HG03039 (cell line): ENCODE data around the gene MAP2K1.
"Not testable (repeated sequence)": the region's sequence is repeated elsewhere in the genome, so short reads cannot be mapped to it uniquely, and the experiment has no call there.

Experiments
- ATAC-seq: cut with Tn5 transposase; IDR thresholded peaks from one replicate; pipeline ENCODE4 v1.9.1; 2021; ENCODE audit warnings: mild to moderate bottlenecking, moderate library complexity; ENCODE audit not compliant: unreplicated experiment

The MAP2K1 gene

DNA sequence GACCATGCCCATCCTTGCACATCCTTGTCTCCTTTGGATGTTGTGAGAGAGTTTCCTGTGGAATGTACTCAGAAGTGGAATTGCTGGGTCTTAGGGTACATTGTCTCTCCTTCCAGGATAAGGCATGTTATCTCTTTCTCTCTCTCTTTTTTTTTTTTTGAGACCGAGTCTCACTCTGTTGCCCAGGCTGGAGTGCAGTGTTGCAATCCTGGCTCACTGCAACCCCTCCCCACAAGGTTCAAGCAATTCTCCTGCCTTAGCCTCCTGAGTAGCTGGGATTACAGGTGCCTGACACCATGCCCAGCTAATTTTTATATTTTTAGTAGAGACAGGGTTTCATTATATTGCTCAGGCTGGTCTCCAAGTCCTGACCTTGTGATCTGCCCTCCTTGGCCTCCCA lies 6.3 kb downstream of the MAP2K1 start:
- ATAC-seq, result not testable (repeated sequence)

DNA sequence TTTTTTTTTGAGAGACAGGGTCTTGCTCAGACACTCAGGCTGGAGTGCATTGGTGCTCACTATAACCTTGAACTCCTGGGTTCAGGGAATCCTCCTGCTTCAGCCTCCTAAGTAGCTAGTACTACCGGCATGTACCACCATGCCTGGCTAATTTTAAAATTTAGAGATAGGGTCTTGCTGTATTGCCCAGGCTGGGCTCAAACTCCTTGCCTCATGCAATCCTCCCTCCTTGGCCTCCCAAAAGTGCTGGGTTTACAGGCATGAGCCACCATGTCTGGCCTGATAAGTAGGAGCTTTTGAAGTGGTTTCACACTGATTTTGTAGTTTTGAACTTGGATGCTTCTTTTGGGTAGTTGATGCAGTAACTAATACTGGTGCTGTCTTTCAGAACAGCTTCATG lies 7.8 kb downstream of the MAP2K1 start:
- no peak for ATAC-seq

DNA sequence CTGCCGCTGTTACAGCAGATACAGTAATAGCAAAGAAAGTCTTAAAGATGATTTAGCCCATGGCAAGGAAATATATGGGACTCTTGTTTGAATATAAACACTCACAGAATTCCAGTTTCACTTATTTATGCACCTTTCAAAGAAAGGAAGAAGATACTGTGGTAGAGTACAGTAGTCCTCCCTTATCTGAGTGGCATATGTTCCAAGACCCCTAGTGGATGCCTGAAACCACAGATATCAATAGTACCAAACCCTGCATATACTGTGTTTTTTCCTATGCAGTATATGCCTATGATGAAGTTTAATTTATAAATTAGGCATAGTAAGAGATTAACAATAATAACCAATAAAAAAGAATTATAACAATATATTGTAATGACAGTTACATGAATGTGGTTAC lies 8.2 kb downstream of the MAP2K1 start:
- ATAC-seq, result no peak

DNA sequence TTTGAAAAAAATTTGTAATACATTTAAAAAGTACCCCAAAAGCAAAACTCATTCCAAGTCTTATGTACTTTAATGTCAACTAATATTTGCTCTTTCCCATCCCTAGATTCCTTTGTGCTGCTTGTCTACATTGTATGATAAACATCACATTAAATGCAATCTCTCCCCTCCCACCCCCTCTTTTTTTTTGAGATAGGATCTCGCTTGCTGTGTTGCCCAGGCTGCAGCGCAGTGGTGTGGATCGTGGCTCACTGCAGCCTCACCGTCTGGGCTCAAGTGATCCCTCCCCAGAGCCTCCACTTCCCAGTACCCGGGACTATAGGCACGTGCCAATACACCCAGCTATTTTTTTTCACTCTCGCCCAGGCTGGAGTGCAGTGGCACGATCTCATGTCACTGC lies 12.6 kb downstream of the MAP2K1 start:
- ATAC-seq, result no peak

DNA sequence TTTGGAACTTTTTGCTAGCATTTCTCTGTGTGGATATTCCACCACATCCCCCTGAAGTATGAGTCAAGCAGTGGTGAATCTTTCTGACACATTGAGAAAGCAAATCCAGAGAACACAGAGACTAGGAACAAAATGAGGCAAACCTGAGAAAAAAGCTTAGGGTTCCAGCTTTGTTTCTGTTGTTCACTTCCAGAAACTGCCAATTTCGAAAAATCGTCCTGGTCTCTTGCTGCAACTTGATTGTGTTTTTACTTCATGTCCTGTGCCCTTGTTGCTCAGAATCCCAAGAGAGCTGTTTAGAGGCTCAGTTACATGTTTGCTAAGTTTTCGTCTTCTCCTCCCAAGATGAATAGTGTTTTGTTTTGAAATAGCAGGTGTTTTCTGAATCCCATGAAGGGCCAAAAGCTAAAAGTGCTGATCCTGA lies 13.7 kb downstream of the MAP2K1 start:
- ATAC-seq, result no peak

DNA sequence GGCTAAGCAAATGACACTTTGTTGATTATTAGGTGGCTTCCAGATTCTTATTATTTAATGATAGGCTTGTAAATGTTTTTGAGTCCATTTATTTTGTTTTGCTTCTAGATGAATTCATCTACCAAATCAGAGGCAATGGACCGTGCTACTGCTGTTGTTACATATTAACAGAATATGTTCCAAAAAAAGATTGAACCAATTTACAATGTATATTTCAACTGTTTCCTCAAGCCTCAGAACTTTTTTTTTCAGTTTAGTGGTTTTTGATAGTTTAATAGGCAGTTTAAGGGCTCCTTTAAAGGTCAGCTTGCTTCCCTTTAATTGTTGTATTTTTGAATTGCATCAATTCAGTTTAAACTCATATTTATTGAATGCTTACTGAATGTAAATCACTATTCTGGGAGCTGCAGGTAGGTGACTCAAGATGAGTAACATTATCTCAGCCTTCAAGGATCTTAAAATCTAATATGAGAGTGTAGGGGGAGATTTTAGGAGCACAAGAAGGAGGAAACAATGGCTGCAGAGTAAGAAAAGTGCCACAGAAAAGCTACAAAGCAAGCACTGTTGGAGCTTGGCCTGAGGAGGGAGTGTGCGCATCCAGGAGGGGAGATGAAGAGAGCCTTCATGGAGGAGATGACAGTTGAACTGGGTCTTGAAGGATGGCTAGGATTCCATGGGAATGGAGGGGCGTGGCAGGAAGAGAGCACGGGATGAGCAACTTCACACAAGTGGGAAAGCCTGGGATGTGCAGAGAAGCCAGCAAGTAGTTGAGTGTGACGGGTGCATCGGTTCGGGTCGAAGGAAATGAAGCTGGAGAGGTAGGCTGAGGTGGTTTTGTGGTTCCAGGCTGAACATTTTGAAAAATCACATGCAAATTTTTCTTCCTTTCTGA lies 14.7 kb downstream of the MAP2K1 start:
- ATAC-seq, result no peak

DNA sequence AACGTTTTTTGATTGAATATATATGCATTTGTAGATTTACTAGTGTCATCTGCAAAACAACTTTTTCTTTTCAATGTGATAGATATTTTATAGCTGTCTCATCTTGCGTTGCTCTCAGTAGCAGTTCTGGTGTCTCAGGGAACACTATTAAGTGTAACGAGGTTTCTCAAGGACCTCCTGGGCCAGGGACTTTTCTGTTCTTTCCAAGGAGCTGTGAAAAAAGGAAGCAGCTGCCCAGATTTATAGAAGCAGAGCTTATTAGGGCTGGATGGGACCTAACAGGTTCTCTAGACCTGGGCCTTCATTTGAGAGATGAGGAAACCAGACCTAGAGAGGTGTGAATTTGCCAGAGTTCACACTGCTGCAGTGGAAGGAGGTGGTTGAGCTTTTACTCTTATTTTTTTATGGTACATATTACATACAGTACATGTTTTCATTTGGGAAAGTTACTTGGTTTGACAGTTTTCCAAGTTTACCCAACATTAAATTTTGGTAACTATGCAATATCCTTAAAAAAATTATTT lies 16.1 kb downstream of the MAP2K1 start:
- no peak for ATAC-seq

DNA sequence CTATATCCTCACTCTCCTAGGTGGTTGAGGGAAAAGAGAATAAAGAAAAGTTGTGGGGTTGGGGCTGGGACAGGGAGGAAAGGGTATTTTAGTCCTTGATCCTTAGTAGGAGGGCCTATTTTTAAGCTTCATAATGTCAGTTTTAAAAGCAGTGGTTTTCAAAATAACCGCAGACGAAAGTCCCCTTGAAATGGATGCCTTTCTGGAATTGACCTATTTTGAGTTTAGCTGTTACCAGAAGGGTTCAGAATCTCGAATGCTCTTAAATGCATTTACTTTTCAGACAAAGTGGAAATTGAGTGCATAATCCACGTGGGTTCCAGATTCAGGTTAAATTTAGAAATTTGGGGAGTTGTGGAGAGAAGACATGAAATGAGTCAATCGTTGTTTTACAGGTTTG lies 16.6 kb downstream of the MAP2K1 start:
- ATAC-seq, result no peak

DNA sequence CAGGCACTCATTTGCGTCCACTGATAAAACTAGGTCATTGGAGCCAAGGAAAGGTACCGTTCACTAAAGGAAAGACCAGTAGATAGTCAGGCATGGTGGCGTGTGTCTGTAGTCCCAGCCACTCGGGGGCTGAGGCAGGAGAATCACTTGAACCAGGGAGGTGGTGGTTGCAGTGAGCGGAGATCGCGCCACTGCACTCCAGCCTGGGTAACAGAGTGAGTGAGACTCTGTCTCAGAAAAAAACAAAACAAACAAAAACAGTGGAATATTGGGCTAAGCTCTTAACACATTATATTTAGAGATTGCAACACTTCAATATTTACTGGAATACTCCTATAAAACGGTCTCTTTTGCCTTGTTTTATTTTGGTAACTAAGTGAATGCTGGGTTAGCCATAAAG lies 17.4 kb downstream of the MAP2K1 start:
- no peak for ATAC-seq

DNA sequence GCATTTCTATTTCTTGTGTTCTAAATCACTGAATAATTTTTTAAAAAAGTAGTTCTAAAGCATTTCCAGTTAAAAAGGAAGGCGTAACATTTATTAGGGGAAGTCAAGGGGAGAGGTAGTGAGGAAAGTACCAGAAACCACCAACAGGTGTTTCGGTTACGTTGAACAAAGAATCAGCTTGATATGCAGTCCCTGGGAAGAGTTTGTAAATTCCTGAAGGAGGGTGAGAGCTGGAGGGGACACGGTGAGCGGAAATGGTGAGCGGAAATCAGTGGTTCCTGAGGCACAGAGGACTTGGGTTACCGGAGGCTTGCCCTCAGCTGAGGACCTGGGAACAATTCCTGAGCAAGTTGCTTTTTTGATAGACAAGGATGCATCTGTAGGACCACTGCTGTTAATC lies 17.8 kb downstream of the MAP2K1 start:
- no peak for ATAC-seq

DNA sequence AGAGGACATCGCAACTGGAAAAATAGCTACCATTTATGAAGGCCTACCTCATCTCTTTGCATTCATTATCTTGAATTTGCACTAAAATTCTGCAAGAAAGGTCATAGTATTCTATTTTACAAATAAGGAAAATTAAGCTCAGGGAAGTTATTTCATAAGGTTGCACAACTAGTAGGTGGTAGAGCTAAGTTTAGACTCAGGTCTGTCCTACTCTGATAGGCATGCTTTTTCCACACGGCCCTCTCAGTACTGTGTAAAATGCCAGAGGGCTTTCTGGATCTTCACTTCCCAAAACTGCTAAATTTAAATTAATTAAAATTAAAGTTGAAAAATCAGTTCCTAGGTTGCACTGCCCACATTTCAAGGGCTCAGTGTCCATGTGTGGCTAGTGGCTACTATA lies 18.3 kb downstream of the MAP2K1 start:
- no peak for ATAC-seq

DNA sequence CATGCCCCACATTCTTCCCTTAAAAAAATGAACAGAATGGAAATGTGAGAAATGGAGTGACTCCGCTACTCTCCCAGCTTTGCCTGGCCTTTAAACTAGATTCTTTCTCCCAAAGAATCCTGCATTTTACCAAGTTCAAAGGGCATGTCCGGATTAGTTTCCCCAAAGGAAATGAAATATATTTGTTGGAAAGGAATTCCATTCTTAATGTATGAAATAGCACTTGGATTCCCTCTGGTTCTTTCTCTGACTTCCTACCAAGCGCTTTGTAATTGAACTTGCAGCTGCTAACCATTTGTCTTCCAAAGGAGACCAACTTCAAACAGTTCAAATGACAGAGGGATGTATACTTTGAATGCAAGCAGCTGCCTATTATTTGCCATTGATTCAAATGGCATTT lies 18.9 kb downstream of the MAP2K1 start:
- no peak for ATAC-seq

DNA sequence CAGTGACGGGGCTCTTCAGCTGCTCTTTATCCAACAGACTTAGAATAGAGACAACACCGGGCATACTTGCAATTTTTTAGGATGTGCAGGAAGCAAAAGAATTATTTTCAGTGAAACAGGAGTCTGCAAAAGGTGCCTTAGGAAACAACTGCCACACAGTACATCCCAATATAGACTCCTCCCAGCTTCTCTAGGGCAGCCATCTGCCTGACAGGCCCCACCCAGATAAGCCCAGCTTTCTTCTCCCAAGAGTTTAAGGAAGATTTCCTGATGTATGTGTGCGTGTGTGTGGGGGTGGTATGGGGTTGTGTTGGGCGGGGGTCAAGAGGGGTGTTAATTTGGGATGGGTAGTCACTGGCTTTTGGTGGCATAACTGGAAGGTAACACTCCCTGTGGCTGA lies 21.5 kb downstream of the MAP2K1 start:
- no peak for ATAC-seq

DNA sequence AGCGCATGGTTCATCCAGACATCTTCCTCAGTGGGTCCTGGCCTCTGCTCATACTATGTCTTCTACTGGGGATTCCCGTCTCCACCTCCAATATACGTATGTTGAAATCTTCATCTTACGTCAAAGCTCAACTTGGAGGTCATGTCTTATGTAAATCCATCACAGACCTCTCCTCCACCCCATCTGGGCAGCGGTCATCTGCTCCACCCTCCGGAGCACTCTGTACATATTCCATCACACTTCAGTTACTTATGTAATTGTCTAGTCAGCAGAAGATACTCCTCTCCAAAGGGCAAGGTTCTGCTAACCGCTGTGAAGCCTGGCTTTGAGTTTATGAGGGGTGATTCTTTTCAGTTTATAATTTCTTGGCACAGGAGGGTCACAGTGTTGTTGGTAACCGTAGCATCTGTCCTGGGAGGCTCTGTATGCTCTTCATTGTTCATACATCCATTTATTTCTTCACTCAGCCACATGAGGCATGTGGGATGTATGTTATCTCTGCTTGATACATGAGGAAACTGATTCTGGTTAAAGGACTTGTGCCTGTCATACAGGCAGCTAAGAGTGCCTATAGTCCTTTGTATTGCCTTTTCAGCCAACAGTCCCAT lies 22.1 kb downstream of the MAP2K1 start:
- ATAC-seq, result no peak

DNA sequence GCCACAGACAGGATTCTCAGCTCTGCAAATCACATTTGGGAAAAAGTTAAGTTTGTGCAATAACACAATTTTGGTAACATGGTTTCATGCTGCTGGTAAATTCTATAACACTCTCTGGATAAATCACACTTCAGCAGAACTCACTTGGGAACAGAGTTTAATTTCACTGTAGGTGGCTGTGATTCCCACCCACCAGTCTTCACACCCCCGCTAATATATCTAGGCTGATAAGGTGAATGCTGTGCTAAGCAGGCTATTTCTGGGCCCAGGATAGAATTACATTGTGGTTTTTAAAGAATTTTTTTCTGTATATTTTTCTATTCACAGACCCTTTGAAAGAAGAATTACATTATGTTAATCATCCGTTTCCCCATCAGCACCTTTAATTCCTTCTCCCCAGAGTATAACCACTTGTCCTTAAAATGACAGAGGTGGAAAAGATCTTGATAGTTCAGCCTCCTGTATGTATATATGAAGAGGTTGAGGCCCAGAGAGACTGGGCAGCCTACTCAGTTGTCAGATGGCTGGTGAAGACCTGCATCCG lies 22.9 kb downstream of the MAP2K1 start:
- ATAC-seq, result no peak

DNA sequence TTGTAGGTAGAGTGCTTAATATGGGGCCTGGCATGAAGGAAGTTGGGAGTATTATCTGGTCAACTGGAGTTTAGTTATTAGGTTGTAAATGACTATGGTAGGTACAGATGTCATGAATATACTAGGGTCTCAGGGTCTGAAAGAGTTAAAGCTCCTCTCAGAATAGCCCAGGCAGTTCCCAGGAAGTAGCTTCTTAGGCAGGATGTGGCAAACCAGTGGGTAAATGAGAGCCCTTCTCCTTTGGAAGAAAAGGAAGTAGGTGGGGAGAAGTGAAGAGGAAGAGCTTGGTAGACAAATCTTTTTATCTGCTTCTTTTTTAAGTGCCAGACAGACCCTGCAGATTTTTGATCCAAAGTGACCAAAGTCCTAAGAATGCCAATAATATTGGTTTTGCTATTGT lies 24.5 kb downstream of the MAP2K1 start:
- no peak for ATAC-seq

DNA sequence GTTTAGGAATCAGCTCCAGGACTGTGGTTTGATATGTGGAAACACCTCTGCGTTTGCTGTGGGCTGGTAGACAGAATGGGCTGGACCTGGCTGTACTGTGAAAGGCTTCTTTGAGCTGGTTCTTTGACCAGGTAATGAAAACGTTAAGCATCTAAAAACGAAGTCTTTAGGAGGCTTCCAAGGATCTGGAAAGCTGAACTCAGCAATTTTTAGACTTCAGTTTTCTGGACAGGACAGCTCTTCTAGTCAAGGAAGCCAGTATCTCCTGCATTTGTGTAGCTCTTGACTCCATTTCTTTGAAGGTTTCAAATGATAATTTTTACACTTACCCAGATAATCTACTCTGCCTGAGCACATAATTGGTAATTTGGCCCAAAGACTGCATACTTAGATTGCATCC lies 25.5 kb downstream of the MAP2K1 start:
- no peak for ATAC-seq

DNA sequence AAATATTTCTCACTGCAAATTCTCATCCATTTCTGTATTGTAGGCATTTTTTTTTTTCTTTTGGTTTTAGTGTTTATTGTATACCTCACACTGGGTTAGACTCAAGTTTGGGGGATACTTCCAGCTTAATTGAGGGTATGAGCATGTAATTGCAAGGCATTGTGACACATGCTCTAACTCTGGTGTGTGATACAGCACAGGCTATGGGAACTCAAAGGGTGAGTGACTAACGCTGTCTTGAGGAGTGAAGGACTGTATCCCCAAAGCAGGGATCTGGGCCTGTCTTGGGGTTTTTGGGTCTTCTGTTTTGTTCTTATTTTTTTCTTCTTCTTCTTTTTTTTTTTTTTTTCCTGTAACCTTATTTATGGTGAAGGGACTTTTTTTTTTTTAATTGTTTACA lies 26.9 kb downstream of the MAP2K1 start:
- no peak for ATAC-seq

DNA sequence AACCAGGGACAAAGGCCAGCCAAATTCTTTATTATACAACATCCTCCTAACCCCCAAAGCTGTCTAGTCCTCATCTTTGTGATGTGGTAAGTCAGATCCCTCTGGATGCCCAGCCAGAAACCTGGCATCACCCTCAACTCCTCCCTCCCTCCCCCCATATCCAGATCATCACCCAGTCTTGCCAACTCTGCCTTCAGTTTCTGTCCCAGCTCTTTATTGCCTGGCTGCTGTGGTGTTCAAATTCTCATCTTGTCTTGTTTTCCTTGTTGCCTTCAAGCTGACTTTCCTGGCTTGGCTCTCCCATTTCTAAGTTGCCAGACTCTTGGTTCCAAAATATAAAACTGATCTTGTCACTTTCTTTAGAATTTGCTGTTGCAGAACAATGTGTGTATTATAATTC lies 28.6 kb downstream of the MAP2K1 start:
- no peak for ATAC-seq

DNA sequence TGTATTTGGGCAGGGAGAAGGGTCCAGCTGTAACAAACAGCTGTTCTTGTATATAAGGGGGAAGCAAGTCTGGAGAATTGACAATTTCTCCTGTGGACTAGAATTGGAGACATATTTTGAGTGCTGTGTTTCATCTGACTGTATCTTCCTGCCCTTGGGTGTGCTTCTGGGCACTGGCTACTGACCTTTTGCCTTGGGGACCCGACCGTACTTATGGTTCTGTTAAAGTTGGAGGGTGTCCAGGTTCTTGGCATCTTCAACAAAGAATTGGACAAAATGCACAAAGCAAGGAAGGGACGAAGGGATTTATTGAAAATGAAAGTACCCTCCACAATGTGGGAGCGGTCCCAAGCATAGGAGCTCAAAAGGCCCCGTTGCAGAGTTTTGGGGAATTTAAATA lies 31.0 kb downstream of the MAP2K1 start:
- no peak for ATAC-seq

DNA sequence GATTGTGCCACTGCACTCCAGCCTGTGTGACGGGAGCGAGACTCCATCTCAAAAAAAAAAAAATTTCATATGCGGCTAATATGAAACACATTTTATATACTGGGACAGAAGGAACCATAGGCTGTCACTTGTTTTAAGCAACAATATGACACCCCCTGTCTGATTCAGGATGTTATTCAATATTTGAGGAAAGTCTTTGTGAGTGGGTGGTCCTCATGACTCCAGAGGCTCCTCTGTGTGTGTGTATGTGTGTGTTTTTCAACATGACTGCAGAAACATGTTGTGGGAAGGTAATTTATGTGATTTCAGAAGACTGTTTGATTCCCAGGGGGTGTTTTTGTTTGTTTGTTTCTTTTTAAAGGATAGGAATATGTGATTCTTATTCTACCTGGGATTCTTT lies 32.8 kb downstream of the MAP2K1 start:
- no peak for ATAC-seq

DNA sequence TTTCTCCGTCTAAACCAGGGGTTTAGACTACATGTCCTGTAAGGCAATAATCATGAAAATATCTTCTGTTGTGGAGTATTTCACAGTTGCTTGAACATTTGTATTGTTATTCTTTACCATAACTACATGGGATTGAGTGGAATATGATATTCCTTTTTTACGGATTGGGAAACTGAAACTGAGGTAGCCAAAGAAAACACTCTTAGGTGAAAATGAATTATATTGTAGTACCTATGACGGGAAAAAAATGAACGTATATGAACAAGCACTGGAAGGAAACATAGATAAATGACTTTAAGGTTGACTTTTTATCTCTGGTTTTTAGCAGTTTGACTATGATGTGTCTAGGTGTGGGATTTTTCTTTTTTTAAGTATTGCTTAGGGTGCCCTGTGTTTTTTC lies 35.6 kb downstream of the MAP2K1 start:
- no peak for ATAC-seq
